K562 (cell line): ENCODE data around the gene ANO6. TPM values are rescaled to one million over a fixed set of nuclear protein-coding genes. Genes with fewer than 3 reads are reported as not detected.

Experiments used
- ARID1B ChIP-seq: fragments of 450-650 bp; IDR thresholded peaks from 2 replicates; pipeline ENCODE4 v1.6.1; 2016; ENCODE audit warnings: antibody characterized with exemption, mild to moderate bottlenecking, inconsistent platforms
- ARNT ChIP-seq, 2 experiments: fragments of 450-650 bp; IDR thresholded peaks; 2 replicates each; pipeline ENCODE4 v1.6.1; 2016; ENCODE audit warnings: mild to moderate bottlenecking in 1 of 2
- BACH1 ChIP-seq: fragments of 200-800 bp; sonication (Bioruptor generic); IDR thresholded peaks from 2 replicates; pipeline ENCODE4 v1.6.1; 2016; ENCODE audit warnings: missing genetic modification characterization, missing compliant biosample characterization
- EHMT2 ChIP-seq: fragments of 450-650 bp; IDR thresholded peaks from 2 replicates; pipeline ENCODE4 v1.6.1; 2018; ENCODE audit warnings: antibody characterized with exemption
- ELF4 ChIP-seq: fragments of 450-650 bp; formaldehyde crosslinking; IDR thresholded peaks from 2 replicates; pipeline ENCODE4 v1.4.0; 2022; ENCODE audit warnings: missing genetic modification characterization
- FOSL1 ChIP-seq: fragments of 200-800 bp; sonication (Bioruptor generic); conservative IDR thresholded peaks from 2 replicates; pipeline ENCODE4 v1.6.1; 2016; ENCODE audit warnings: missing genetic modification characterization, missing compliant biosample characterization
- FOXJ3 ChIP-seq: sonication (generic); formaldehyde crosslinking; IDR thresholded peaks from 2 replicates; pipeline ENCODE4 v1.4.0; 2020; ENCODE audit warnings: mild to moderate bottlenecking, missing genetic modification reagents
- GABPA ChIP-seq: fragments of 200-800 bp; sonication (Bioruptor generic); conservative IDR thresholded peaks from 2 replicates; pipeline ENCODE4 v1.6.1; 2016; ENCODE audit warnings: low read depth, missing genetic modification characterization, missing compliant biosample characterization
- HDAC1 ChIP-seq, 2 experiments: fragments of 450-650 bp; IDR thresholded peaks; 2 replicates each; pipeline ENCODE4 v1.6.1; 2016 to 2017; ENCODE audit warnings: inconsistent platforms in 1 of 2, mild to moderate bottlenecking in 1 of 2, moderate library complexity in 1 of 2
- KLF16 ChIP-seq: IDR thresholded peaks from 2 replicates; pipeline ENCODE4 v1.6.1; 2016; ENCODE audit warnings: antibody characterized with exemption
- LEF1 ChIP-seq: fragments of 450-650 bp; IDR thresholded peaks from 2 replicates; pipeline ENCODE4 v1.6.1; 2016; ENCODE audit warnings: mild to moderate bottlenecking
- MBD2 ChIP-seq: sonication (generic); IDR thresholded peaks from 2 replicates; pipeline ENCODE4 v1.6.1; 2016; ENCODE audit warnings: low read depth, borderline replicate concordance
- MED1 ChIP-seq: sonication (generic); formaldehyde crosslinking; IDR thresholded peaks from 2 replicates; pipeline ENCODE4 v1.8.1; 2023; ENCODE audit warnings: missing genetic modification reagents, borderline replicate concordance
- MYC ChIP-seq, 2 experiments: fragments of 250-450 bp in 1 of 2; sonication (Bioruptor Pico) in 1 of 2; IDR thresholded peaks; 2 replicates each; pipeline versions ENCODE4 v1.5.1 to v1.6.1; 2012 to 2021; ENCODE audit warnings: low read depth in 2 of 2, borderline replicate concordance in 1 of 2, improper control_type of control experiment in 1 of 2, low read length in 1 of 2, mild to moderate bottlenecking in 1 of 2, moderate library complexity in 1 of 2
- NBN ChIP-seq: fragments of 450-650 bp; IDR thresholded peaks from 2 replicates; pipeline ENCODE4 v1.6.1; 2016; ENCODE audit warnings: low read depth, mild to moderate bottlenecking
- NFRKB ChIP-seq: fragments of 450-650 bp; IDR thresholded peaks from 2 replicates; pipeline ENCODE4 v1.6.1; 2016; ENCODE audit warnings: low read depth
- NR2C1 ChIP-seq, 2 experiments: fragments of 450-650 bp; IDR thresholded peaks; 2 replicates each; pipeline ENCODE4 v1.6.1; 2017; ENCODE audit warnings: mild to moderate bottlenecking in 2 of 2, antibody characterized with exemption in 1 of 2, inconsistent platforms in 1 of 2, missing compliant biosample characterization in 1 of 2, missing genetic modification characterization in 1 of 2
- POU5F1 ChIP-seq: fragments of 150-350 bp; IDR thresholded peaks from 2 replicates; pipeline ENCODE4 v1.6.1; 2014; ENCODE audit warnings: borderline replicate concordance, low read length, low read depth, mild to moderate bottlenecking; ENCODE audit not compliant: partially characterized antibody
- RCOR1 ChIP-seq, 2 experiments: IDR thresholded peaks; 2 replicates each; pipeline ENCODE4 v1.6.1; 2012; ENCODE audit warnings: low read depth in 2 of 2, low read length in 2 of 2, borderline replicate concordance in 1 of 2, improper control_type of control experiment in 1 of 2
- SLC30A9 ChIP-seq: fragments of 250-450 bp; sonication (Bioruptor Pico); IDR thresholded peaks from 2 replicates; pipeline ENCODE4 v1.8.0; 2022; ENCODE audit warnings: mild to moderate bottlenecking, moderate library complexity
- STAT5A ChIP-seq: IDR thresholded peaks from 2 replicates; pipeline ENCODE4 v1.6.1; 2012; ENCODE audit warnings: low read length, inconsistent platforms, borderline replicate concordance
- TCF3 ChIP-seq: sonication (generic); formaldehyde crosslinking; IDR thresholded peaks from 2 replicates; pipeline ENCODE4 v1.4.0; 2020; ENCODE audit warnings: mild to moderate bottlenecking, missing genetic modification reagents
- ZNF146 ChIP-seq: IDR thresholded peaks from one replicate; pipeline ENCODE4 v1.6.1; 2018; ENCODE audit warnings: missing compliant biosample characterization; ENCODE audit not compliant: unreplicated experiment
- polyA plus RNA-seq, 8 experiments: library from polyadenylated mRNA; depleted of rRNA in 4 of 8; stranded (reverse) in 5 of 8; unstranded in 3 of 8; fragments of >200 nt; fragmentation: Nextera tagmentation in 2 of 8; fragmentation: Illumina TruSeq in 1 of 8; extraction: Ambion mirVana in 2 of 8; extraction: Trizol in 1 of 8; gene quantifications; 2 replicates each; pipeline versions ENCODE4 v1.2.1 to v1.2.3, GENCODE V29; 2011 to 2014; ENCODE audit warnings: inconsistent platforms in 1 of 8, missing spikeins in 1 of 8
- total RNA-seq, 7 experiments: library from RNA; depleted of rRNA in 6 of 7; stranded (reverse); fragments of >200 nt in 6 of 7; fragmentation: Illumina TruSeq in 2 of 7; extraction: Trizol in 2 of 7; gene quantifications; 2 replicates each; pipeline versions ENCODE4 v1.2.1 to v1.2.3, GENCODE V29; 2011 to 2021; ENCODE audit warnings: low replicate concordance in 1 of 7
- TF ChIP-seq, protein P1 (sequence below), 3 experiments: fragments of 200-800 bp in 1 of 3; sonication (Bioruptor generic) in 1 of 3; sonication (generic) in 1 of 3; formaldehyde crosslinking in 1 of 3; IDR thresholded peaks; 2 replicates each; pipeline versions ENCODE4 v1.6.1 to v1.8.0; 2016 to 2022; ENCODE audit warnings: mild to moderate bottlenecking in 2 of 3, missing compliant biosample characterization in 2 of 3, missing genetic modification characterization in 2 of 3, missing genetic modification reagents in 1 of 3
- TF ChIP-seq, protein P2 (sequence below): fragments of 200-800 bp; sonication (Bioruptor generic); IDR thresholded peaks from 2 replicates; pipeline ENCODE4 v1.6.1; 2017; ENCODE audit warnings: missing genetic modification characterization, missing compliant biosample characterization

ANO6 gene
- total and polyA plus RNA-seq, 9 of the 15 experiments (the other 6 are each of a cell fraction or from before 2014, with no cell fraction given) = 3.5 to 24.7 (median 20.3) TPM

GRCh38 chr12:45315462-45315861, 99.6 kb downstream of the ANO6 start (continued):
- TF ChIP-seq POU5F1 (no peak), NR2C1 (IDR thresholded peaks at IDR 0.05) (no peak), NR2C1 (tag; IDR thresholded peaks at IDR 0.05) (0 out of 2 replicates have a peak, but pooled peaks have one; percentile 23), FOXJ3 (CRISPR knock-in tag) (no peak), MYC (IDR thresholded peaks at IDR 0.05; ENCODE audit: low read depth, low read length) (no peak), MYC (CRISPR knock-in tag; IDR thresholded peaks at IDR 0.05; ENCODE audit: borderline replicate concordance, low read depth) (no peak), MED1 (CRISPR knock-in tag) (no peak), ZNF146 (CRISPR knock-in tag) (no peak), EHMT2 (peak; percentile 48; the same call in 1 of the 2 replicates), SLC30A9 (no peak), NBN (no peak), FOSL1 (tag) (peak; percentile 62), ARNT (IDR thresholded peaks at IDR 0.05) (no peak), TCF3 (CRISPR knock-in tag) (peak; percentile 84), GABPA (tag) (0 out of 2 replicates have a peak, but pooled peaks have one; percentile 29), HDAC1 (IDR thresholded peaks at IDR 0.05) (peak in 1 of 2 experiments; percentile 74; a peak in 2 of 4 replicates), LEF1 (0 out of 2 replicates have a peak, but pooled peaks have one; percentile 41), NFRKB (no peak), RCOR1 (IDR thresholded peaks at IDR 0.05; ENCODE audit: borderline replicate concordance in 1 of 2, low read depth in 2 of 2, low read length in 2 of 2) (peak in 1 of 2 experiments; percentile 92; a peak in 2 of 4 replicates), BACH1 (tag) (no peak), STAT5A (no peak), ELF4 (CRISPR knock-in tag) (peak; percentile 68; the same call in 1 of the 2 replicates), ARID1B (peak; percentile 88), MBD2 (0 out of 2 replicates have a peak, but pooled peaks have one; percentile 16), KLF16 (peak; percentile 71; the same call in 1 of the 2 replicates)
- TF ChIP-seq, protein P1, sequence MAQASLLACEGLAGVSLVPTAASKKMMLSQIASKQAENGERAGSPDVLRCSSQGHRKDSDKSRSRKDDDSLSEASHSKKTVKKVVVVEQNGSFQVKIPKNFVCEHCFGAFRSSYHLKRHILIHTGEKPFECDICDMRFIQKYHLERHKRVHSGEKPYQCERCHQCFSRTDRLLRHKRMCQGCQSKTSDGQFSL (CRISPR knock-in tag; IDR thresholded peaks at IDR 0.05) = no peak
- TF ChIP-seq, protein P1 (tag; IDR thresholded peaks at IDR 0.05) = no peak
- TF ChIP-seq, protein P2, sequence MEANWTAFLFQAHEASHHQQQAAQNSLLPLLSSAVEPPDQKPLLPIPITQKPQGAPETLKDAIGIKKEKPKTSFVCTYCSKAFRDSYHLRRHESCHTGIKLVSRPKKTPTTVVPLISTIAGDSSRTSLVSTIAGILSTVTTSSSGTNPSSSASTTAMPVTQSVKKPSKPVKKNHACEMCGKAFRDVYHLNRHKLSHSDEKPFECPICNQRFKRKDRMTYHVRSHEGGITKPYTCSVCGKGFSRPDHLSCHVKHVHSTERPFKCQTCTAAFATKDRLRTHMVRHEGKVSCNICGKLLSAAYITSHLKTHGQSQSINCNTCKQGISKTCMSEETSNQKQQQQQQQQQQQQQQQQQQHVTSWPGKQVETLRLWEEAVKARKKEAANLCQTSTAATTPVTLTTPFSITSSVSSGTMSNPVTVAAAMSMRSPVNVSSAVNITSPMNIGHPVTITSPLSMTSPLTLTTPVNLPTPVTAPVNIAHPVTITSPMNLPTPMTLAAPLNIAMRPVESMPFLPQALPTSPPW (CRISPR knock-in tag) = peak; percentile 26; the same call in 1 of the 2 replicates
